ENCODE measurements around the gene LPCAT4.
"Not testable (repeated sequence)": the region's sequence is repeated elsewhere in the genome, so short reads cannot be mapped to it uniquely, and the experiment has no call there.

The LPCAT4 gene

GRCh38 chr15:34362047-34362773 is 4.8 kb downstream of the LPCAT4 start:
- no peak for DNase-seq

DNA sequence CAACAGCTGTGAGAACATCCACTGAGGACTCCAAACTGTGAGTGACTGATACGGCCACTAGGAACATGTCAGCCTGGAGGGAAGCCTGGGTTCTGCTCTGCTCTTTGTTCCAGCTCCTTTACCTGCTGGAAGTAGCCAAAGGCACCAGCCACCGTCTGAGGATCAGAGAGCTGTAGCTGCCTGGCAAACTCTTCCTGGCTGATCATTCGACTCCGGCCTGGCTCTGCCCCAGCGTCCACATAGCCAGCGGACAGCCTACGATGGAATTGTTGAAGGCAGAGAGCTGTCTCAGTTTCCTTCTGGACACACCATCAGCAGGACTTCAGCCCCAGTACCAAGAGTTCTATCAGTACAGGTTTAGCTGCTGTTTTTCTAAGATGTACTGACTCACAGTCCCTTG is 5.7 kb downstream of the LPCAT4 start:
- DNase-seq: no peak

DNA sequence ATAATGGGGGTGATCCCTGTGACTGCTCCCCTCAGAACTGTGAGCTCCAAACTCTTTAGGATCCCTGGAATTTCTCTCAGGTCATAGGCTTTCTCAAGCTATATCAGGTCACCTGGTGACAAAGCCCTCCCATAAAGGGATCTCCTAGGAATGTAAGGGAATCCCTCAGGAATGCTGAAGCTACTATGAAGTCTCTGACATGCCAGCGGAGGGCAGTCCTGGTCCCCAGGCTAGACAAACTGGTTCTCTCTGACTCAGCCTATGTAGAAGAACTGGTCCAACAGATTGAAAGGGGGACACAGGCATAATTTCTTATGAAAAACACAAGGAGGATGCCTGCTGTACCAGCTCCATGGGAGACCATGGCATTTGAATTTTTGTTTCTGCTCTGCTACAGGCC is 6.7 kb downstream of the LPCAT4 start:
- no peak for DNase-seq

DNA sequence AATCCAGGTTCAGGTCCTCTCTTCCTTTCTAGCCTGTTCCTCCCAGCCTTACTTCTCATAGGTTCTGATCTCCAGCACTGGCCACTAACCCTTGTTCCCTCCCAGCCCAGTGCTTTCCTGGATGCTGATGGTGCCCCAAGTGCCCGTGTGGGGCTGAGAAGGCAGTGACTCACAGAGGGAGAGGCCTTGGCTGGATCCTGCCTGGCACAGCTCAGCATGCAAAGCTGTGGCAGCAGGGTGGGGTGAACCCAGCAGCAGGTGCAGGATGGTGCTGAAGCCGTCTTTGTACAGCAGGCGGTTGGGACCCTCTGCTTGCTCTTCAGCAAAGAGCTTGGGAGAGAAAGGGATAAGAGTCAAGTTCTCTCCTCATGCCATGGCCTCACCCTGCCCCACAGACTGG is 7.6 kb downstream of the LPCAT4 start:
- no peak for DNase-seq

DNA sequence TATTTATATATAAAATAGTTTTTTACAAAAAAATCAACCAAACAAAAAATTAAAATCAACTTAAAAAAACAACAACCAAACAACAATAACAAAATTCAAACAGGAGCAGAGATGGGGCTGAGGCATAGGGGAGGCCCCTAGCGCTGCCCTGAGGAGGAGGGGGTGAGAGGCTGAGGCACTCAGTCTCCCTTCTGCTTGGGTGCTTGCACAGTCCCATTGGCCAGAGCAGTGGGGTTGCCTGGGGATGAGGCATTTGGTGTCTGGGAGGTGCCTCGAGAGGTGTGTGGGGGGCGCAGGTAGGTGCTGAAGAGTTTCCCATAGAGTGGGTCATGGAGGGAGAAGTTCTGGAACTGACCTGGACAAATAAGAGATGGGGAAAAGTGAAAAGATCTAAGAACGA is 8.0 kb downstream of the LPCAT4 start:
- DNase-seq: no peak

GRCh38 chr15:34358367-34358766 is 8.6 kb downstream of the LPCAT4 start:
- DNase-seq: peak; percentile 30

GRCh38 chr15:34357653-34358052 is 9.3 kb downstream of the LPCAT4 start:
- DNase-seq: no peak

DNA sequence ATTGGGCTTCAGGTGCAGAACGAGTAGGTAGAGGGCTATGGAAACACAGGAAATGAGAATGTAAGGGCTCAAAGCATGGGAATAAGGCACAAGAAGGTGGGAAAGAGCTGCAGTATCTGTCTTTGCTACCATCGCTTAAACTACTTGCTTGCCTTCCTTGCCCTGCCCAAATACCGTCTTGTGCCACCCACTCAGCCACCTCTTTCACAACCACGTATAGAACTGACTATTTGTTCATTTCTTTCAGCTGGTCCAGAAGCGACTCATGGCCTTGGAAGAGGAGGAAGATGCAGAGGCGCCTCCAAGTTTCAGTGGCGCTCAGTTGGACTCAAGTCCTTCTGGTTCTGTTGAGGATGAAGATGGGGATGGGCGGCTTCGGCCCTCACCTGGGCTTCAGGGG is 11.8 kb downstream of the LPCAT4 start:
- DNase-seq: no peak

DNA sequence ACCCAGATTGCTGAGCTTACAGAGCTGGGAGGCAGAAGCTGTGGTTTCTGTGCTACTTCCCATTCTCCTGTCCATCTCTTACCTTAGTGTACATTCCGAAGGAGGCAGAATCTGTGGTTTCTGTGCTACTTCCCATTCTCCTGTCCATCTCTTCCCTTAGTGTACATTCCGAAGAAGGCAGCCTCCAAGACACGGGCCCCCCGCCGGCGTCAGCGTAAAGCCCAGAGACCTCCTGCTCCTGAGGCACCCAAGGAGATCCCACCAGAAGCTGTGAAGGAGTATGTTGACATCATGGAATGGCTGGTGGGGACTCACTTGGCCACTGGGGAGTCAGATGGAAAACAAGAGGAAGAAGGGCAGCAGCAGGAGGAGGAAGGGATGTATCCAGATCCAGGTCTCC is 12.7 kb downstream of the LPCAT4 start:
- DNase-seq: no peak

DNA sequence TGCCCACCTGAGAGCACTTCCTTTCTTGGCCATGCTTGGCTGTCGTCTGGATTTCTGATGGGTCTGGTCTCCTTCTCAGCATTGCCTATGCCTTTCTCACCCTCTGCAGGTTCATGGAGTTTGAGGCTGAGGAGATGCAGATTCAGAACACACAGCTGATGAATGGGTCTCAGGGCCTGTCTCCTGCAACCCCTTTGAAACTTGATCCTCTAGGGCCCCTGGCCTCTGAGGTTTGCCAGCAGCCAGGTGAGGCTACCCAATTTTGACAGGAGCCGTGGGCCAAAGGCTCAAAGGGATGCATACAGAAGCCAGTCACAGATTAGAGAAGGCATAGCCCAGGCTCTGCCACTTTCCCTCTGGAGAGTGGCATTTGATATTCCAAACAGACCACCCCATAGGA is 13.4 kb downstream of the LPCAT4 start:
- DNase-seq: no peak

- not testable (repeated sequence) for DNase-seq
Measured at GRCh38 chr15:34352996-34353395, 14.0 kb downstream of the LPCAT4 start.

- DNase-seq: no peak
Measured at GRCh38 chr15:34349769-34350168, 17.2 kb downstream of the LPCAT4 start.

DNA sequence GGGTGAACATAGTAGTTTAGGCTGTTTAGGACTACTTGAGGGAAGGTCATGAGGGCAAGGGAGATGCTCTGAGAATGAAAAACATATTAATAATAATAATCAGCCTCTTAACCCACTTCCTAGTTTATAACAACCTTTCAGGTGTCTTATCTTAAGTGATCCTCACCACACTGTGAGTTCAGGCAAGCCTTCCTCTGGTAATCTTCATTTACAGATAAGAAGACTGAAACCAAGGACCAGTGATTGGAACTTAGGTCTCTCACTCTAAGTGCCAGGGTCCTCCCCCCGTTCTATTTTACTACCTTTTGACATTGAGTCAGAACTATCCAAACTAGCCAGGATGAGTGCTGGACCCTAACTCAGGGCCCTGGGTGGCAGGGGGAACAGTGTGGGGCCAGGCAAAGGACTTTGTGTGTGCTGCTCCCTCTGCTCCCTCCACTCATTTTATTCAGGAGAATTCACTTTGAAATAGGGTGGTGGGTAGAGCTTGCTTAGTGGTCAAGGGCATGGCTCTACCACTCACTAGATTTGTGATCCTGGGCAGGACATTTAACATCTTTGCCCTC is 18.2 kb downstream of the LPCAT4 start:
- DNase-seq: no peak

DNA sequence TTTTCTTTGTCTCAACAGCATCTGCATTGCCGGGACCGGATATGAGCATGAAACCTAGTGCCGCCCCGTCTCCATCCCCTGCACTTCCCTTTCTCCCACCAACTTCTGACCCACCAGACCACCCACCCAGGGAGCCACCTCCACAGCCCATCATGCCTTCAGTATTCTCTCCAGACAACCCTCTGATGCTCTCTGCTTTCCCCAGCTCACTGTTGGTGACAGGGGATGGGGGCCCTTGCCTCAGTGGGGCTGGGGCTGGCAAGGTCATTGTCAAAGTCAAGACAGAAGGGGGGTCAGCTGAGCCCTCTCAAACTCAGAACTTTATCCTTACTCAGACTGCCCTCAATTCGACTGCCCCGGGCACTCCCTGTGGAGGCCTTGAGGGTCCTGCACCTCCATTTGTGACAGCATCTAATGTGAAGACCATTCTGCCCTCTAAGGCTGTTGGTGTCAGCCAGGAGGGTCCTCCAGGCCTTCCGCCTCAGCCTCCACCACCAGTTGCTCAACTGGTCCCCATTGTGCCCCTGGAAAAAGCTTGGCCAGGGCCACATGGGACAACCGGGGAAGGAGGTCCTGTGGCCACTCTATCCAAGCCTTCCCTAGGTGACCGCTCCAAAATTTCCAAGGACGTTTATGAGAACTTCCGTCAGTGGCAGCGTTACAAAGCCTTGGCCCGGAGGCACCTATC is 18.9 kb downstream of the LPCAT4 start:
- no peak for DNase-seq

- peak; percentile 96 for DNase-seq
Measured at GRCh38 chr15:34342737-34343575, 24.0 kb downstream of the LPCAT4 start, which contains the start of the genes NOP10 and NUTM1. NOP10 (minus strand) TSS chr15:34343136; CDS start chr15:34343073, 63 bp downstream. NUTM1 (plus strand) TSS chr15:34343315; CDS start chr15:34343697, 382 bp downstream.

GRCh38 chr15:34342213-34342736 is 24.7 kb downstream of the LPCAT4 start:
- DNase-seq: not testable (repeated sequence)

- DNase-seq: no peak
Measured at GRCh38 chr15:34341381-34342212, 25.4 kb downstream of the LPCAT4 start.

GRCh38 chr15:34339946-34340345 is 27.1 kb downstream of the LPCAT4 start:
- DNase-seq: no peak

GRCh38 chr15:34338347-34338746 is 28.6 kb downstream of the LPCAT4 start:
- no peak for DNase-seq

GRCh38 chr15:34337557-34338306 is 29.3 kb downstream of the LPCAT4 start, which contains the start of gene SLC12A6:
SLC12A6 (minus strand) TSS chr15:34337781; CDS start chr15:34336680, 1,101 bp downstream.
- DNase-seq: peak; percentile 98

DNA sequence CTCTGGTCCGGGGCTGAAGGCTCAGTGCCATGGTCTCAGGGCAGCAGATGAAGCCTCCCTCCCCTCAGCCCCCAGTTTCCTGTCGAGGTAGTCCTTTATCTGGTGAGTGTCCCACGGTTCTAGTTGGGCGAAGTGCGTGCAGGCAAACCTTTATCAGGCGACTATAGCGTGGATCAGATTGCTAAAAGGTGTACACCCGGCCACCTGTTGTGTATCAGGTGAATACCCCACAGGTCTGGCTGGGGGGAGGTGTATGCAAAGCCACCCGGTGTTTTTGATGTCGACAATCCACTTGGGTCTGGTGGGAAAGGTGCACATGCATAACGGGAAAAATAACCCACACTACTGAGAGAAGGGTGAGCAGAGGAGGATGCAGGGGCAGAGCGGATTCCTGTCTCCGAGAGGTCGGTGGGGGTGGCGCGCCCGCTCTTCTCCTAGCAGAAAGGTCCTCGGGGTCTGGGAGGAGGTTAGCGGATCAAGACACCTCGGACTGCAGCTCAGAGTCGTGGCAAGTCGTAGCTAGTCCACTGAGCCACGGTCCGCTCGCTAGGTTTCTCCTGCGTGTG is 29.9 kb downstream of the LPCAT4 start:
- DNase-seq: peak; percentile 53
